ENCODE results near the gene ARHGEF2. TPM values are rescaled to one million over a fixed set of nuclear protein-coding genes. Genes with fewer than 3 reads are reported as not detected.

The ARHGEF2 gene
- total RNA-seq, 1 experiment from 2014 or later = 85.0 TPM

GRCh38 chr1:155968051-155968400 lies 10.3 kb downstream of the ARHGEF2 start:
- peaks cover 63% of the 10 kb centered on the region for H3K79me2 ChIP-seq (ENCODE audit: low read depth)
- H3F3A ChIP-seq (ENCODE audit: insufficient read depth, low read depth) = peaks cover 80% of the 10 kb centered on the region
- H3K9me2 ChIP-seq (ENCODE audit: insufficient read depth) = no peaks in the 10 kb centered on the region
- no peak overlapping the region for H3K4me3 ChIP-seq
- peaks cover 15% of the 10 kb centered on the region for H3K4me1 ChIP-seq (replicated peaks; ENCODE audit: insufficient read depth)
- H4K20me1 ChIP-seq (ENCODE audit: insufficient read depth) = peaks cover 72% of the 10 kb centered on the region
- intact Hi-C loops (cut with micrococcal nuclease; ENCODE audit: unreplicated experiment) = no loop called here
- H3K27ac ChIP-seq = no peak overlapping the region
- POLR2A ChIA-PET (ENCODE audit: unreplicated experiment) = no interaction called here
- peaks cover 56% of the 10 kb centered on the region for H3K36me3 ChIP-seq (ENCODE audit: low read depth)
- no peak overlapping the region for H2AFZ ChIP-seq
- H3K4me2 ChIP-seq = no peak overlapping the region
- no peaks in the 10 kb centered on the region for H3K27me3 ChIP-seq (ENCODE audit: insufficient read depth, low read depth)
- no peak for DNase-seq
- H3K9me3 ChIP-seq (ENCODE audit: insufficient read depth, low read depth) = no peaks in the 10 kb centered on the region
- BruUV-seq (replicated peaks) = no TSS peak
- CTCF ChIA-PET = interaction anchor here (0.5 to 0.7 kb wide), 3 partner anchors 19 to 207 kb away, joined by 5 to 13 read pairs (median 10); no protein-coding TSS in a partner anchor
- TF ChIP-seq CTCF (conservative IDR thresholded peaks at IDR 0.05) (no peak), EZH2 (IDR thresholded peaks at IDR 0.05; ENCODE audit: low read depth) (no peak)

GRCh38 chr1:155967341-155968050 lies 10.9 kb downstream of the ARHGEF2 start:
- no TSS peak for BruUV-seq (replicated peaks)
- H3F3A ChIP-seq (ENCODE audit: insufficient read depth, low read depth) = peaks cover 80% of the 10 kb centered on the region
- ChIA-PET POLR2A (ENCODE audit: unreplicated experiment) (no interaction called here), CTCF (interaction anchor here (0.5 to 0.7 kb wide), 3 partner anchors 20 to 207 kb away, joined by 5 to 13 read pairs (median 10); no protein-coding TSS in a partner anchor)
- DNase-seq = no peak
- no peak overlapping the region for H2AFZ ChIP-seq
- no peak overlapping the region for H3K27ac ChIP-seq
- peaks cover 15% of the 10 kb centered on the region for H3K4me1 ChIP-seq (replicated peaks; ENCODE audit: insufficient read depth)
- no peak overlapping the region for H3K4me3 ChIP-seq
- H3K79me2 ChIP-seq (ENCODE audit: low read depth) = peaks cover 57% of the 10 kb centered on the region
- H3K27me3 ChIP-seq (ENCODE audit: insufficient read depth, low read depth) = no peaks in the 10 kb centered on the region
- H3K36me3 ChIP-seq (ENCODE audit: low read depth) = peaks cover 51% of the 10 kb centered on the region
- TF ChIP-seq EZH2 (IDR thresholded peaks at IDR 0.05; ENCODE audit: low read depth) (no peak), CTCF (conservative IDR thresholded peaks at IDR 0.05) (no peak)
- intact Hi-C loops (cut with micrococcal nuclease; ENCODE audit: unreplicated experiment) = no loop called here
- H3K9me3 ChIP-seq (ENCODE audit: insufficient read depth, low read depth) = no peaks in the 10 kb centered on the region
- no peak overlapping the region for H3K4me2 ChIP-seq
- H4K20me1 ChIP-seq (ENCODE audit: insufficient read depth) = peaks cover 66% of the 10 kb centered on the region
- no peaks in the 10 kb centered on the region for H3K9me2 ChIP-seq (ENCODE audit: insufficient read depth)

- Histone ChIP-seq H3K27me3 (ENCODE audit: insufficient read depth, low read depth) (no peaks in the 10 kb centered on the region), H3K36me3 (ENCODE audit: low read depth) (peaks cover 51% of the 10 kb centered on the region), H3K27ac (no peak overlapping the region), H3K4me1 (replicated peaks; ENCODE audit: insufficient read depth) (peaks cover 17% of the 10 kb centered on the region), H4K20me1 (ENCODE audit: insufficient read depth) (peaks cover 59% of the 10 kb centered on the region), H3K9me3 (ENCODE audit: insufficient read depth, low read depth) (no peaks in the 10 kb centered on the region), H2AFZ (no peak overlapping the region), H3K9me2 (ENCODE audit: insufficient read depth) (no peaks in the 10 kb centered on the region), H3K79me2 (ENCODE audit: low read depth) (peaks cover 50% of the 10 kb centered on the region), H3K4me2 (no peak overlapping the region), H3K4me3 (no peak overlapping the region), H3F3A (ENCODE audit: insufficient read depth, low read depth) (peaks cover 77% of the 10 kb centered on the region)
- BruUV-seq (replicated peaks) = no TSS peak
- ChIA-PET POLR2A (ENCODE audit: unreplicated experiment) (no interaction called here), CTCF (no interaction called here)
- DNase-seq = no peak
- TF ChIP-seq EZH2 (IDR thresholded peaks at IDR 0.05; ENCODE audit: low read depth) = no peak
- no peak for TF ChIP-seq CTCF (conservative IDR thresholded peaks at IDR 0.05)
- intact Hi-C loops (cut with micrococcal nuclease; ENCODE audit: unreplicated experiment) = no loop called here
Measured at GRCh38 chr1:155966750-155967149, 11.6 kb downstream of the ARHGEF2 start.

Measured in PC-9 (cell line).